Body of pancreas (tissue), 4 donors: ENCODE results near the gene FTCD. TPM values are rescaled to one million over a fixed set of nuclear protein-coding genes. Genes with fewer than 3 reads are reported as not detected.
"Not testable (repeated sequence)": the region's sequence is repeated elsewhere in the genome, so short reads cannot be mapped to it uniquely, and the experiment has no call there.

Experiments
- ATAC-seq: fragments of 150-250 bp; one replicate; pipeline ENCODE4 v1.9.1; 2016
- DNase-seq, 4 donors: peaks; one replicate each; pipeline ENCODE4 v3.0.0-alpha.2; 2019
- H3K27ac ChIP-seq, 4 donors: fragments of 200-600 bp; sonication (generic); 1 replicate in 3 of 4; 2 replicates in 1 of 4; pipeline versions ENCODE4 v1.5.1 to v1.6.1; 2016 to 2019; ENCODE audit warnings: mild to moderate bottlenecking in 1 of 4, mixed read lengths in 1 of 4, moderate library complexity in 1 of 4
- H3K27me3 ChIP-seq, 2 donors: fragments of 200-600 bp; sonication (generic); one replicate each; pipeline ENCODE4 v1.6.0; 2016; ENCODE audit warnings: mild to moderate bottlenecking in 1 of 2
- H3K36me3 ChIP-seq, 2 donors: fragments of 200-600 bp; sonication (generic); replicated peaks in 1 of 2; 2 replicates each; pipeline ENCODE4 v1.5.1; 2016; ENCODE audit warnings: low read depth in 2 of 2; ENCODE audit not compliant: insufficient read depth in 1 of 2
- H3K4me1 ChIP-seq: fragments of 200-600 bp; sonication (generic); one replicate; pipeline ENCODE4 v1.6.0; 2016
- H3K4me3 ChIP-seq, 2 donors: fragments of 200-600 bp; sonication (generic); 1 replicate in 1 of 2; 2 replicates in 1 of 2; pipeline ENCODE4 v1.5.1; 2016 to 2019
- H3K9me3 ChIP-seq, 3 donors: fragments of 200-600 bp; sonication (generic); 1 replicate in 2 of 3; 2 replicates in 1 of 3; pipeline ENCODE4 v1.5.1; 2016
- CTCF ChIP-seq, 7 experiments: fragments of 450-650 bp in 4 of 7; fragments of 200-600 bp in 3 of 7; sonication (generic) in 3 of 7; IDR thresholded peaks; one replicate each; pipeline ENCODE4 v1.5.1; 2016 to 2019; ENCODE audit warnings: antibody characterized with exemption in 7 of 7
- POLR2A ChIP-seq, 3 donors: fragments of 450-650 bp; IDR thresholded peaks; one replicate each; pipeline ENCODE4 v1.6.1; 2016; ENCODE audit warnings: antibody characterized with exemption in 3 of 3, mild to moderate bottlenecking in 2 of 3
- WGBS, 2 donors: methylation state at CpG; one replicate each; pipeline ENCODE4 v1.1.5; 2017; 5-methylcytosine and 5-hydroxymethylcytosine counted together
- intact Hi-C: fragments of 100-400 bp; cut with DNase I; formaldehyde crosslinking; loops from one replicate; pipeline ENCODE4 v1.15.1; 2023
- total RNA-seq, 2 donors: library from RNA; depleted of rRNA; stranded (reverse); fragments of >200 nt; gene quantifications; one replicate each; pipeline ENCODE4 v1.1.0, GENCODE V29; 2016

The FTCD gene
- total RNA-seq, 2 donors from 2014 or later: 0.33 TPM; not detected in 1

GRCh38 chr21:46172863-46173528 lies 17.6 kb upstream of the FTCD start:
- intact Hi-C loops: no loop called here
- TF ChIP-seq POLR2A (IDR thresholded peaks at IDR 0.05): no peak
- TF ChIP-seq CTCF (IDR thresholded peaks at IDR 0.05): no peak
- Histone ChIP-seq H3K36me3 (no peaks in the 10 kb centered on the region), H3K4me1 (no peaks in the 10 kb centered on the region), H3K27me3 (no peaks in the 10 kb centered on the region), H3K9me3 (no peaks in the 10 kb centered on the region), H3K27ac (no peak overlapping the region), H3K4me3 (no peak overlapping the region)
- no peak for DNase-seq
- WGBS, 2 donors: 79% methylated on average over 6 of the region's 6 CpGs; no CpG with 5 or more reads in 1 of the 2 donors
- no peak for ATAC-seq

- WGBS, 2 donors: 75 to 82% methylated on average over 21 of the region's 21 CpGs
- H3K4me3 ChIP-seq: no peak overlapping the region
- no peak for ATAC-seq
- H3K36me3 ChIP-seq: no peaks in the 10 kb centered on the region
- no peaks in the 10 kb centered on the region for H3K9me3 ChIP-seq
- DNase-seq: peak in 1 of 4 donors; percentile 5
- H3K27ac ChIP-seq: no peak overlapping the region
- H3K27me3 ChIP-seq: no peaks in the 10 kb centered on the region
- intact Hi-C loops: no loop called here
- TF ChIP-seq POLR2A (IDR thresholded peaks at IDR 0.05) (no peak), CTCF (IDR thresholded peaks at IDR 0.05) (no peak)
- H3K4me1 ChIP-seq: no peaks in the 10 kb centered on the region
Observed at GRCh38 chr21:46171996-46172862, 16.9 kb upstream of the FTCD start.

- H3K36me3 ChIP-seq: no peaks in the 10 kb centered on the region
- no peak for ATAC-seq
- WGBS, 2 donors: 41 to 65% methylated on average over 2 of the region's 2 CpGs
- TF ChIP-seq POLR2A (IDR thresholded peaks at IDR 0.05) (no peak), CTCF (IDR thresholded peaks at IDR 0.05) (no peak)
- DNase-seq: no peak
- intact Hi-C loops: no loop called here
- H3K9me3 ChIP-seq: no peaks in the 10 kb centered on the region
- H3K27me3 ChIP-seq: no peaks in the 10 kb centered on the region
- H3K27ac ChIP-seq: no peak overlapping the region
- no peaks in the 10 kb centered on the region for H3K4me1 ChIP-seq
- no peak overlapping the region for H3K4me3 ChIP-seq
Observed at GRCh38 chr21:46171585-46171984, 16.2 kb upstream of the FTCD start.

GRCh38 chr21:46170436-46171193 lies 15.2 kb upstream of the FTCD start:
- intact Hi-C loops, H3K27me3 ChIP-seq, H3K36me3 ChIP-seq, H3K4me3 ChIP-seq, H3K27ac ChIP-seq, H3K9me3 ChIP-seq, ATAC-seq, H3K4me1 ChIP-seq: not testable (repeated sequence)
- WGBS, 2 donors: 45 to 100% methylated on average over 1 of the region's 1 CpG
- peak in 1 of 4 donors; percentile 5 for DNase-seq
